HG03095 (cell line): ENCODE results near the gene F2.
"Not testable (repeated sequence)": the region's sequence is repeated elsewhere in the genome, so short reads cannot be mapped to it uniquely, and the experiment has no call there.

Experiments
- ATAC-seq: cut with Tn5 transposase; IDR thresholded peaks from one replicate; pipeline ENCODE4 v1.9.1; 2021; ENCODE audit warnings: moderate library complexity; ENCODE audit not compliant: unreplicated experiment

Gene F2

DNA sequence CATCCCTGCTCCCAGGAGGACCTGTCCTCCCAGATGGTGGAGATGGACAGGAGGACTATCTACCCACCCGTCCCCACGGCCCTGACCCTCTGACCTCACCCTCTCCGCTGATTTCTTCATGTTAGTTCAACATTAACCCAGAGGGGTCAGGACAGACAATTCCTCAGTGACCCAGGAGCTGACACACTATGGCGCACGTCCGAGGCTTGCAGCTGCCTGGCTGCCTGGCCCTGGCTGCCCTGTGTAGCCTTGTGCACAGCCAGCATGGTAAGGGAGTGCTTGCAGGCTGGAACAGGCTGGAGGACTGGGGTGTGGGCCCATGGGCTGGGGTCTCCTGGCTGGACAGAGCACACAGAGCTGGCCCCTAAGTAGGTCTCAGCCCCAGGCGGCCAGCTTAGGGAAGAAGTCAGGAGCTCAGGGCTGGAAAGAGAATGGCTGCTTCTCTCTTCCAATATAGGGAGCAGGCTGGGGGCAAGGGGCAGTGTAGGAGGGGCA is at the start of gene F2:
Gene F2 (plus strand): TSS at position 166 of the 495 bp plus-strand sequence. CDS start 23 bp downstream, at position 189.
- no peak for ATAC-seq

DNA sequence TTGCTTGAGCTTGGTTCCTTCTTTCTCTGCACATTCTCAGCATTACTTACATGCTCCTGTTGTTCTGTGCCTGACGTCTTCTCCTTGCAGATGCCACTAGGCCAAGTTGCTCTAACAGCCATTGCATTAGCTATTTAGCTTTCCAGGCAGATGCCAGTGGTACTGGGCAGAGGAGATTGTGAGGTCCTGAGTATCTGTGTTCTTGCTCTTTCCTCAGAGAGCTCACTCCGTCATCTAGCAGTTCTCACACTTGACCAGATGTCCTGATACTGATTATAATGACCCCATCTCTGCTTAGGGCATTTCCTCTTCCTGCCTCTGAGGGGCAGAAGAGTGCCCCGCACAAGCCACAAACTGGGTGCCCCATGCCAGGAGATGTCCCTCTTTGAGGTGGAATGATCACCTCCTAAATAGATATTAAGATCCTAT is 49.3 kb upstream of the F2 start:
- no peak for ATAC-seq

DNA sequence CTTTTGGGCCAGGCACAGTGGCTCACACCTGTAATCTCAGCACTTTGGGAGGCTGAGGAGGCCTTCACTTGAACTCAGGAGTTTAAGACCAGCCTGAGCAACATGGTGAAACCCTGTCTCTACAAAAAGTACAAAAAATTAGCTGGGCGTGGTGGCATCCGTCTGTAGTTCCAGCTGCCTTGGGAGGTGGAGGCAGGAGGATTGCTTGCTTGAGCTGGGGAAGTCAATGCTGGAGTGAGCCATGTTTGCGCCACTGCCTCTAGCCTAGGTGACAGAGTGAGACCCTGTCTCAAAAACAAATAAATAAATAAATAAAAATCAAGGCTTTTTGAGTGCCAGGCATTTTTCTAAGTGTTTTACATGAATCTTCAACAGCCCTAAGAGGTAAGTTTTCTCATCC is 48.5 kb upstream of the F2 start:
- ATAC-seq, result not testable (repeated sequence)

DNA sequence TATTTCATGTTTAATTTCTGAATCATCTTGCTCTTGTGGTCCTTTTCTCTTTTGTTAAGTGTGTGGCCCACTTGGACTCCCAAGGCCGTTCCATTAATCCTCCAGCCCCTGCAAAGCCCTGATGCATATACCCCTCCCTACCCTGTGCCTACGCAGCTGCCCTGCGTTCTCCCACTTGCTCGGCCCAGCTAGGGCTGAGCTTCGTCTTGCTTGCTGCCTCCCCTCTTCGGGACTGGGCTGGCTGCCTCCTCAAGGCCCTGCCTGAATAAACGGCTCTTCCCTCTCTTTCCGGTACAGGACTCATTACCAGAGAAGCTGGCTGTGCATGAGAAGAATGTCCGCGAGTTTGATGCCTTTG is 47.1 kb upstream of the F2 start:
- ATAC-seq, result no peak

DNA sequence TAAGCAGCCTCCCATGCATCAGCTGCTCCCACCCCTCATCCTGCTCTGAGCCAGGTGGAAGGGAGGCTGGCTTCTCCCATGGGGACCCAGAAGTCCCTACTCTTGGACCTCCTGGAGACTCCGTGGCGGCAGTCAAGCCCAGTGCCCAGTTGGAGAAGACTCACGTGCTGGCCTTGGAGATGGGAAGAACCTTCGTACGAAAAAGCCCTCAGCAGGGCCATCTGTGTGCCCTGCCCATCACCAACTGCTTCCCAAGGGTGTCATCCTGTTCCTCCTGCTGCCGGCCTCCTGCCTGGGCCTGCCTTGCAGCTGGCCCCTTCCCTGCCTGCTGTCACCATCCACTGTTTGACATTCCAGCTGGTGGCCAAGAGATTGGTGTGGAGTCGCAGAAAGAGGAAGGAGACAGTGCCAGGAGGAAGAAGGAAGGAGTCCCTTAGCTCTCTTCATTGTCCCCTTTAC is 46.6 kb upstream of the F2 start:
- ATAC-seq, result no peak

DNA sequence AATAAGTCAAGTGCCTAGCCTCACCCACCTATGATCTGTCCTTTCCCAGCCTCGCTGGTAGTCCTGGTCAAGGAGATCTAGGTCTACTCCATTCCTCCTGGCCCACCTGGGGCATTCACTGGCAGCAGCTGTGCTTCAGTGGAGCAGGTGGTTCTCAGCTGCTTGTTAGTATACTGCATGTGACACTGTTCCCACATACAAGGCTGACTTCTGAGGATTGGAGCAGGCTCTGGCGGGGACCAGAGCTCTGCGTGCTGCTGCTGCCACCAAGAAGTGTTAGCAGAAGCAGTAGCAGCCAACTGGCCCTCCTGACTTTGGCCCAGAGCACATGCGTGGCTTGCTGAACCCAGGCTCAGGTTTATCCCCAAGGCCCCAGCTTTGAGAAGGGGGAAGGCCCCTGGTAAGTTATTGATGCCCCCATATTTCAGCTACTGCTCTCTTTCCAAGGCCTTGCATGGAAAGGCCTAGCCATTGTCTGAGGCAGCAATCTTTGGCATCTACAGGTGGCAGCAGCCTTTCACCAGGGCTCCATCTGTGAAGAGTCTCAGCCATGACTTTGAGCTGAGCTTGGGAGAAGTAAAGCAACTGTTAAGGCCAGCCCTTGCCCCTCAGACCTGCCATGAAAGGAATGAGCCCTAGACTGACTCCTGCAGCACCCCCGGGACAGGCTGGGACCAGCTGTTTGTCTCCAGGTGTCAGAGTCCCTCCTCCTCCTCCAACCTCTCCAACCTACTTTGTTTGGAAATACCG is 45.1 kb upstream of the F2 start:
- ATAC-seq, result no peak

DNA sequence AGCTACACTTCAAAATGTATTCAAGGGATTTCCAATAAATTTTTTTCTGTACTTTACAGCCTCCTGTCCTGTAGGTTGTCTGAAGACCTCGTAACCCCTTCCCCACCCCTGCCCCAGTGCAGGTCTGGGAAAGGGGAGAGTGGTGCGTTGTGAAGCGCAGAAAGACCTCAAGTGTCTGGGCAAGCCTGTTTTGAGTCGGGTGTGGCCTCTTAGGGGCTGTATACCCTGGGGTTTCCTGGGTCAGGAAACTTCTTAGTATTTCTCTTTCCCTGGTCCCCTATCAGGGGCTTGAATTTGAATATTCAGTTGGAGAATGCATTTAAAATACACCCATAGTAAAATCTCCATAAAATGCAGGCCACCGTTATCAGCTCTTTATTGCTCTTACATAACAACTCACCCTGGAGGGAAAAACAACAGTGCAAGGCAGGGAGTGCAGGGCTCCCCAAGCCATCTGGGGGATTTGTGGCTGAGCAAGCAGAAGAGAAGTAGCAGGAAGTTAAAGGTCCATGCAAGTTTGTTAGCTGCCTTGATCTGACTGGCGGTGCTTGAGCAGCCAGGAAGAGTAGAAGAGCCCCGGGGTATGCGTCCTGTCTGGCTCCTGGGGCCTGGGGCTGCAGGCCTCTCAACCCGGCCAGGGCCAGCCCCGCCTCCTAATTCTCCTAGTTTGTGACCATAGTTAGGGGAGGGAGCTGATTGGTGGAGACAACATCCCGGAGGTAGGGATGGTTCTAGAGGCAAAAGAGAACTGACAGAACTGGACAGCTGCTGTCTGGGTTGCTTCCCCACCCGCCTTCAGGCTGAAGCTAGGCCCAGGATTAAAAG is 44.3 kb upstream of the F2 start:
- no peak for ATAC-seq

DNA sequence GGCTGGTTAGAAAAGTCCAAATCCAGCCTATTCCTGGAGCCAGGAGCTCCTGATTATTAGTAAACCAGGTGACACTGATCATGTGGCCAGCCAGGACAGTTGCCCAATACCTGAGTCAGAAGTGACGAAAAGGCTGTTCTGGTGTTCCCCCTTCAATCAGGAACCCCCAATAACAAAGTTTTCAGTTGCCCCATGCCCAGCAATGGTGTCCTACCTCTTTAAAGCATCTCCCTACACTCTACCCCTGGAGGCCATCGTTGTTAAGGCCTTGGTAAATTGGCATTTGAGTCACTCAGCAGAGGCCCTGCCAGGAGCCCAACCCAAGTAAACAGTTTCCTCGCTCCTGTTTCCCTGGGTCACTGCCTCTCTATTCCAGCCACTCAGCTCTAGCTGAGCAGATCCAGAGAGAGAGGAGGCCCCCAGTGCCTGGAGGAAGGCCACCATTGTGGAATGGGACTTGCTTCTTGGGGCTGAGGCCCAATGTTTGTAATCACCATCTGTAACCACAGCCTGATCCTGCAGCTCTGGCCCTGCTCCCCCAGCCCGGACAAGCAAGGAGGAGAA is 43.6 kb upstream of the F2 start:
- ATAC-seq, result no peak

DNA sequence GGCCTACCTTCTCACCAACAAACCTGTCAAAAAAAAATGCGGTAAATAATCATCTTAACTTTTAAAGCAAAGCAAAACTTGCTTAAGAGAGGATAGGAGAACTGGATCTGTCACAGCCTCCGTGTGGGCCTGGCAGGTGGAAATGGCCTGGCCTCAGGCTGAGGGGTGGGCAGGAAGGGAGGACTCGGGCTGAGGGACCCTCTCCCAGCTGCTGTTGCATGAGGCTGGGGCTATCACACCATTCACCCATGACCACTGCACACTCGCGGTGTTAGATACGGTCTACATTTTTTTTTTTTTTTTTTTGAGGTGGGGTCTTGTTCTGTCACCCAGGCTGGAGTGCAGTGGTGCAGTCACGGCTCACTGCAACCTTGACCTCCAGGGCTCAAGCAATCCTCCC is 43.1 kb upstream of the F2 start:
- ATAC-seq, result no peak

DNA sequence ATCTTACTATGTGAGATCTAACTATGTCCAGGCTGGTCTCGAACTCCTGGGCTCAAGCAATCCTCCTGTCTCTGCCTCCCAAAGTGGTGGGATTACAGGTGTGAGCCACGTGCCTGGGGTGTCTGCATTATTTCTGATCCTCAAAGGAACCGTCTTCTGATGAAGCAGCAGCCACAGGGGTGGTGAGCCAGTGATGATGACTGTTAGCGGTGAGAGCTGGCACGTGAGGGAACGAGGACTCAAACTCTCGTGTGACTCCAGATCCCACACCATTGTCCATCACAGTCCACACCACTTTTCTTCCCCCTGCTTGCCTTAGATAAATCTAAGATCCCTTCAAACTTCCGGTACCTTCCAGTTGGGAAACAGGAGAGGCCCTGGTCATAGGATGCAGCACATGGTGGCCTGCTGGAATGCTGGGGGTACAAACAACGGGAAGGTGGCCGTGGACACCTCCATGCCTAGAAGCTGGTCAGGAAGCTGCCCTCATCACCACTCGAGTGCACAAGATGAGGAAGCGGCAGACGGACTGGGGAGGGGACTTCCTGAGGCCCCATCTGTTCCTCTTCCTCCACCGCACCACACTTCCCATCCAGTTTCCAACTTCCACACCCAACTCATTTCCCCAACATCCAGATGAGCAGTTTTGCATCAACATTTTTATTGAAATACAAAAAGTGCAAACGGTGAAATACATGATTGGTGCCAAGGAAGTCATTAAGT is 42.4 kb upstream of the F2 start:
- no peak for ATAC-seq

DNA sequence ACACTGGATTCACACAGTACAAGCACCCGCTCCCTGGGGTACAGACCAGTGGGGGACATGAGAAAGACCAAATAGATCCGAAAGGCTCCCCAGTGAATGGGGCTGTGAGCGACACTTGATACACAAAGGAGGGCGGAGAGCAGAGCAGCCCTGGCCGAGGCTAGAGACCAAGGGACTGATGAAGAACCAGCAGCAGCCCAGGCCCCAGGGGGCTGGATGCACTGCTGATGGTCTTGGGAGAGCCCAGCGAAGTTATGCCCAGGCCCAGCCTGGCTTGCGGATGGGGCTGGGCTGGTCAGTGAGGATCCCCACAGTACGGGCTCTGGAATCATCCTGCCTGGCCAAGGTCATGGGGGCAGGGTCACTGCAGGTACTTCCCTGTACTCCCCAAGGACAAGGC is 41.8 kb upstream of the F2 start:
- ATAC-seq, result no peak

DNA sequence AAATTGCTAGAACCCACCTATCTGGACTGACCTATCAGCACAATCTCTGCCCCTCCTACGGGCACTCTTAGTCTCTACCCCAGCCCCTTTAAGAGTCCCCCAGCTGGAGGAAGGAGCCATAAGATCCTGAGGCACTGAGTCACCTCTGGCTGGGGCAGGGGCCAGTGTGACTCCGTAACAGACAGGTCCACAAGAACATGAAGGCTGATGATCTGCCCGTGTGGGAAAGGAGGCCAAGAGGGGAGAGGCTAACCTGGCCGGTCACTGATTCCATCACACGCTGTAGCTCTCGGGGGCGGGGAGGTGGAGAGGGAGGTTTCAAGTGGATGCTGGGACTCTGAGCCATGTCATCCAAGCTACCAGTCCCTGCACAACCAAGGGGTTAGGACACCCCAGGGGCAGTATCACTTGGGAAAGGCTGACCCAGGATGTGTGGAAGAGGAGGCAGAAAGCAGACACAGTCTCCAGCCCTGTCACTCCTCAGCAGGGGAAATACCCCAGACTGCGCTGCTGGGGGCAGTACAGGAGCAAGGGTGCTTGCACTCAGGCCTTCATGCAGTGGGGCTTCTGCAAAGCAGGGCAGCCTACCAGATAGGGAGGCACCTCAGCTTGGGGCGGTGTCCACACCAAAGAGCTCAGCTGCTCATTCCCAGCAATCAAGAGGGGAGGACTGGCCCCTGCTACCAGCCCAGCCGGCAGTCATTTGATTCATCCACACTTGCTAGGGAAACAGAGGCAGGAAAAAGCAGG is 40.8 kb upstream of the F2 start:
- ATAC-seq, result no peak

DNA sequence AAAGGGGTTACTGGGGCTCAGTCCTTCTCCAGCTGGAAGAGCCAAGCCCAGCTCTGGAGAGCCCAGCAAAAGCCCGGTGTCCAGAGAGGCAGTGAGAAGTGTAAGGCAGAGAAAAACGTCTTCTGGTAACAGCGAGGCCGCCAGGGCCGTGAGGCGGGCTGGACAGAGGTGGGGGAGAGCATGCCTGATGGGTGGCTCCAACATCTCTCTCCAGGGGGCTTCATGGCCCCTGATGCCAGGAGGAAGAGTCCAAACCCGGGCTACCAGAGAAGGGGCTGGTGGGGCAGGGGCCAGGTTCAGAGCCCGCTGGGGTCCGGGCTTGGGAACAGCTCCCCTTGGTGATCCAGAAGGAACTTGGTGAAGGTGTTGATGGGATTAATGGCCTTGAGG is 40.3 kb upstream of the F2 start:
- ATAC-seq, result no peak

DNA sequence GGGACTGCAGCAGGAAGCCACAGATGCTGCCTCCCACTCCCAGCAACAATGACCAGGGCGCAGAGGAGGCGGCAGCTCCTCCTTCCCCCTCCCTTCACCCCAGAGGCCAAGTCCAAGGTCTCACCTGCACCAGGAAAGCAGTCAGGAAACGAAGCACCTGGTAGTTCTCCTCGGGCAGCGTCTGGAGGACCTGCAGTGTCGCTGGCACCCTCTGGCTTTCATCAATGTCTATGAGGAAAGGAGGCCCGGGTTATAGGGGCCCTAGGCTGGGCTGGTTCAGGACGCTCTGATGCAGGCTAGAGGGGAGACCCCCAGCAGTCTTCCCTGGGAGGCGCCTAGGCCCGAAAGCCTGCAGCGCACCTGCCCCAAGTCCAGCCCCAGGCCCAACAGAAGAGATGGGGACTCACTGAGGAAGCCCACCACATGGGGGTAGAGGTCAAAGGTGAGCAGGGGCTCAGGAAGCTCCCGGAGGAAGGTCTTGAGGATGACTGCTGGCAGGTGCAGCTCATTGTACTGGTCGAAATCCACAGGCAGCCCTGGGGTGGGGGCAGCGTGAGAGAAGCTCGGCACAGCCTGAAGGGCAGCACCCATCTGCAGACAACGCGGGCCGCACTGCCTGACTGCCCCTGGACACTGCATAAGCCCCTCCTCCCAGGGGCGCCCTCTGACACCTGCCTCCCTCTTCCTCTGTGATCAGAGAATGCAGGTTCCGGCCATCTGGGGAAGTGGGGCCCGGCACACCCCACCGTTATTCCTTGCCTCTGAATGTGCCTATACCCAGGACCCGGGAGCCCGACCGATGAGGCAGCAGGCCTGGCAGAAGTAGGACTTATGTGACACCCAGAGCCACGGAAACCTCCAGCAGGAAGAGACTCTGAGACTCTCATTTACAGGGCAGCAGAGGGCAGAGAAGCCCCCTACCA is 39.5 kb upstream of the F2 start:
- ATAC-seq, result no peak

DNA sequence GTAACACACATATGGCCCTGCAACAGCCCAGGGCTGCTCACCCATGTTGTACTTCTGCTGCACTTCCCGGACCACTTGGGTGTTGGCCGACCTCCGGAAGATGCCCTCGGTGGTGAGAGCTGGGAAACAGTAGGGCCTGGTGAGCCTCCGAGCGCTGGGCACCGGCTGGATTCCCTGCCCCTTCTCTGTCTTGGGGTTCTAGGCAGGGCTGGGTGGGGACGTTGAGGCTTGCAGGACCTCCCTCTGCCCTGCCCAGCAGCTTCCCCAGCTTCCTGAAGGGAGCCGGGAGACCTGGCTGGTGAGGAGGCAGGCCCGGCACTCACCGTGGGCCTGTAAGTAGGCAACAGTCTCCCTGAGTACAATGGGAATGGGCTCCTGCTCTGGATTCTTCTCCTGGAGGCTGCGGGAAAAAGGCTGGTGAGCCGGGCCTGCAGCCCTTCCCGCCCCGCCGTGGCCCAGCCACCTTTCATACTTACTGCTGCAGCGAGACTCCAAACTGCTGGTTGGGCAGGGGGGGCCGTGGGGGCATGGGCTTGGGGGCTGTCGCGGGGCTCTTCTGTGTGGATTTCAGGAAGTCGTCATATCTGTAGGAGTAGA is 38.8 kb upstream of the F2 start:
- no peak for ATAC-seq

DNA sequence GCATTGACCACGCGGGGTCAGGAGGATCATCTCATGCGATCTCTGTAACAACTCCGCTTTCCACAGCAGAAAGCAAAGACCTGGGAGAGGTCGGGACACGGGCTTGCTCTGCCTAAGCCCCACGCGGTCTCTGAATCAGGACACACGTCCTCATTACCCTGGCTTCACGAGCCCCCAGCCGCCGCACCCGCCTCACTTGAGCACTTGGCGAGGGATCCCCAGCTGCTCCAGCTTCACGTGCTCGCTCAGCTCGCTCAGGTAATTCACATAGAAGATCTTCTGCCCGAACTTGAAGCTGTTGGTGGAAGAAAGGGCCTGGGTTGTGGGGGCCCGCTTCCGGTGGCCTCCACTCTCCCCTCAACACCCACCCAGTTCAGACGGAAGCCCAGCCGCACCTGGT is 38.2 kb upstream of the F2 start:
- no peak for ATAC-seq

DNA sequence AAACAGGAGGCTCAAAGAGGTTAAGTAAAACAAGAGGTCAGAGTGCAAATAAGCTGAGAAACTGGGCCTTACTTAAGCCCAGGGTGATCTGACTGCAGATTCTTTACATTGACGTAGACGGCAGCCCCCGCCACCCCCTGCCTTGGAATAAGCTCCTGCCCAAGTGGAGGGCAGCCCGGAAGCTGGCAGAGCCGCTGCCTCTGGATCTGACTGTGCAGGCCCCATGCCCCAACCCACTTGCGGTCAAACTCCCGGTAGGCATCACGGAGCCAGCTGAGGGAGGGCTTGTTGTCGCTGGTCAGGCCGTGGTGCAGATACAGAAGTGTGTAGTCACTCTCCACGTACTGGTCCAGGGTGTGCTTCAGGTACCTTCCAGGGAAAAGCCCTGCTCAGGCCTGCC is 37.2 kb upstream of the F2 start:
- ATAC-seq, result no peak

DNA sequence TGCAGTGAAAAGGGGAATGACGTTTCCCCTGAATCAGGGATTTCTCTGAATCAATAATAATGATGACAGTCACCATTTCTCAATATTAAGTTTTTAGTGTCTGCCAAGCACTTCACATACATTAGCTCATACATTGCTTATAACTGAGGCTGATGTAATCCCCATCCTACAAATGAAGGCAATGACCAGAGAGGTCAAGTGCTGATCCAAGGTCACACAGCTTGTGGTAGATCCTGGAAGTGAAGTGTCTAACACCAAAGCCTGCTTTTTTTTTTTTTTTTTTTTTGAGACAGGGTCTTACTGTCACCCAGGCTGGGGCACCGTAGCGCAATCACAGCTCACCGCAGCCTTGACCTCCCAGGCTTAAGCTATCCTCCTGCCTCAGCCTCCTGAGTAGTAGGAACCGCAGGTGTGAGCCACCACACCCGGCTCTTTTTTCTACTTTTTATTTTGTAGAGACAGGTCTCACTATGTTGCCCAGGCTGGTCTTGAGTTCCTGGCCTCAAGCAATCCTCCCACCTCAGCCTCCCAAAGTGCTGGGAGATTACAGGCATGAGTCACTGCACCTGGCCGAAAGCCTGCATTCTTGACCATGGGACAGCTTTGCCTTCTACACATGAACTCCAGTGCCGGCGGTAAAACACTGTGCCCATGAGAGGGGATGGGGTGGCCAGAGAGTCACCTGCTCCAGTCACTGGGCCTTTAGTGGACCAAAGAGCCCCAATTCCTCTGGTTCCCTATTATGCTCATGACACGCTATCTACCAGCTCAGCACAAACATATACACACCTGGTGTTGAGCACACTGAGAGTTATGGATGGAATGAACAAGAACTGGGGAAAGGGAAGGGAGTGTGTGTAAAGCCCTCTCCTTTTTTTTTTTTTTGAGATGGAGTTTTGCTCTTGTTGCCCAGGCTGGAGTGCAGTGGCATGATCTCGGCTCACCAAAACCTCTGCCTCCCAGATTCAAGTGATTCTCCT is 36.0 kb upstream of the F2 start:
- ATAC-seq, result no peak
